Mucosa of rectum (tissue), 2 donors: ENCODE data around the gene NR2F1-AS1.
"Not testable (repeated sequence)": the region's sequence is repeated elsewhere in the genome, so short reads cannot be mapped to it uniquely, and the experiment has no call there.

Source experiments
- H3K27ac ChIP-seq, 2 donors: one replicate each; pipeline ENCODE4 v1.7.0; 2013; ENCODE audit warnings: inconsistent platforms in 2 of 2, low read depth in 2 of 2, low read length in 2 of 2
- H3K27me3 ChIP-seq, 2 donors: one replicate each; pipeline ENCODE4 v1.7.0; 2013; ENCODE audit warnings: low read length in 2 of 2; ENCODE audit not compliant: control insufficient read depth in 2 of 2, insufficient read depth in 2 of 2
- H3K36me3 ChIP-seq, 2 donors: one replicate each; pipeline ENCODE4 v1.7.0; 2013; ENCODE audit warnings: low read length in 2 of 2; ENCODE audit not compliant: control insufficient read depth in 2 of 2, insufficient read depth in 2 of 2
- H3K4me1 ChIP-seq, 2 donors: one replicate each; pipeline ENCODE4 v1.7.0; 2013; ENCODE audit warnings: low read length in 2 of 2, mild to moderate bottlenecking in 1 of 2; ENCODE audit not compliant: control insufficient read depth in 2 of 2, insufficient read depth in 2 of 2
- H3K4me3 ChIP-seq, 2 donors: one replicate each; pipeline ENCODE4 v1.7.0; 2013; ENCODE audit warnings: low read length in 2 of 2
- H3K9ac ChIP-seq, 2 donors: one replicate each; pipeline ENCODE4 v1.7.0; 2013; ENCODE audit warnings: low read length in 2 of 2, low read depth in 1 of 2, mild to moderate bottlenecking in 1 of 2
- H3K9me3 ChIP-seq, 2 donors: one replicate each; pipeline ENCODE4 v1.7.0; 2013; ENCODE audit warnings: low read length in 2 of 2; ENCODE audit not compliant: control insufficient read depth in 2 of 2
- donor health status: healthy.
- donor health status: Normal muscosa, but diverticular disease.

Gene NR2F1-AS1

DNA sequence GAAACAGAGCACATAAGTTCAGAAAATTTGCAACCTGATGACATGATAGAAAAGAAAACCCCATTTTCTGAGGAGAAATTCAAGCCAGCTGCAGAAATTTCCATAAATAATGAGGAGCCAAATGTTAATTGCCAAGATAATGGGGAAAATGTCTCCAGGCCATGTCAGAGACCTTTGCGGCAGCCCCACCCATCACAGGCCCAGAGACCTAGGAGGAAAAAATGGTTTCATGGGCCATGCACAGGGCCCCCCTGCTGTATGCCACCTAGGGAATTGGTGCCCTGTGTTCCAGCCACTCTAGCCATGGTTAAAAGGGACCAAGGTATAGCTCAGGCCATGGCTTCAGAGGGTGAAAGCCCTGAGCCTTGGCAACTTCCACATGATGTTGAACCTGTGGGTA is 118.1 kb downstream of the NR2F1-AS1 start:
- Histone ChIP-seq H3K27me3 (no peaks in the 10 kb centered on the region), H3K9ac (no peak overlapping the region), H3K27ac (no peak overlapping the region), H3K4me3 (no peak overlapping the region), H3K36me3 (no peaks in the 10 kb centered on the region), H3K4me1 (no peaks in the 10 kb centered on the region), H3K9me3 (no peaks in the 10 kb centered on the region)

DNA sequence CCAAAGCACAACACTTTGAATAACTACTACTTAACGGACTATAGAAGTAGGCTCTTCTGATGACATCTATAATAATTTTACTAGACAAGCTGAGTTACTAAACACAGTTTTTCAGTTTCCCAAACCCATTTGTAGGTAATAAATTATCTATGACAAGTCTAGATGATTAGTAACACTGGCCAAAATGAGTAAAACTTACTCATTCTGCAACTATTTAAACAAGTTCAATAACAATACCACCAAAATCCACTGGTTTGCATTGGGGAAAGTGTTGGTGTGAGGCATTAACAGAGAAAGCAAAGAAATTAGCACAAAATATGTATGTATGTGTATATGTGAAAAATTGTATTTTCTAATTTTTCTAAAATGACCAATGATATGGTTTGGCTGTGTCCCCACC is 119.3 kb downstream of the NR2F1-AS1 start:
- no peak overlapping the region for H3K4me3 ChIP-seq
- no peaks in the 10 kb centered on the region for H3K27me3 ChIP-seq
- no peaks in the 10 kb centered on the region for H3K9me3 ChIP-seq
- H3K9ac ChIP-seq, result no peak overlapping the region
- no peaks in the 10 kb centered on the region for H3K36me3 ChIP-seq
- no peaks in the 10 kb centered on the region for H3K4me1 ChIP-seq
- no peak overlapping the region for H3K27ac ChIP-seq

DNA sequence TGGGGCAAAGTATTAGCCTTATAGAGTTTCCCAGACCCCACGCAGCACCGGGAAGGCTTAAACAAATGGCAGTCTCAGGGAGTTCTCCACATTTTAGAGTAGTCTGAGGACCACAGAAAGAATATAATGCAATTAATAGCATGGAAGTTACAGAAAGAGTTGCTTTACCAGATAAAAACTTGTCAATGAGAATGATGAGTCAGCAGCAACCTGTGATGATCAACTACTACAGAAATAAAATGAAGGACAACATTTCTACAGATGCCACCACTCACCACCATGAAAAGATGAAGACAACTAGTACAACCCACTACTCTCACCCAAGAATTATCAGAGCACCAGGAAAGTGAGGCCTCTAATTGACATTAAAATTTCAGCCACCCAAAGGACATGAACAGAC is 120.7 kb downstream of the NR2F1-AS1 start:
- H3K4me1 ChIP-seq, result no peaks in the 10 kb centered on the region
- H3K36me3 ChIP-seq, result no peaks in the 10 kb centered on the region
- H3K4me3 ChIP-seq, result no peak overlapping the region
- no peaks in the 10 kb centered on the region for H3K27me3 ChIP-seq
- no peak overlapping the region for H3K27ac ChIP-seq
- H3K9me3 ChIP-seq, result no peaks in the 10 kb centered on the region
- H3K9ac ChIP-seq, result no peak overlapping the region

DNA sequence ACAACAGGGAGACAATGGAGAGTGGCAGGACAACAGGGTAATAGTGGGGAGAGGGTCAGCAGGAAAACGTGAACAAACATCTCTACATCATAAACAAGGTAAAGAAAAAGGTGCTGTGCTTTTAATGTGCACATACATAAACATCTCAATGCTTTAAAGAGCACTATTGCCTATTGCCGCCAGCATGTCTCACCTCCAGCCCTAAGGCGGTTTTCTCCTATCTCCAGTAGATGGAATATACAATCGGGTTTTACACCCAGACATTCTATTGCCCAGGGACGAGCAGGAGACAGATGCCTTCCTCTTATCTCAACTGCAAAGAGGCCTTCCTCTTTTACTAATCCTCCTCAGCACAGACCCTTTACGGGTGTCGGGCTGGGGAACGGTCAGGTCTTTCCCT is 124.2 kb downstream of the NR2F1-AS1 start:
- not testable (repeated sequence) for H3K4me1 ChIP-seq, H3K9me3 ChIP-seq, H3K27me3 ChIP-seq, H3K36me3 ChIP-seq, H3K27ac ChIP-seq, H3K9ac ChIP-seq, H3K4me3 ChIP-seq

DNA sequence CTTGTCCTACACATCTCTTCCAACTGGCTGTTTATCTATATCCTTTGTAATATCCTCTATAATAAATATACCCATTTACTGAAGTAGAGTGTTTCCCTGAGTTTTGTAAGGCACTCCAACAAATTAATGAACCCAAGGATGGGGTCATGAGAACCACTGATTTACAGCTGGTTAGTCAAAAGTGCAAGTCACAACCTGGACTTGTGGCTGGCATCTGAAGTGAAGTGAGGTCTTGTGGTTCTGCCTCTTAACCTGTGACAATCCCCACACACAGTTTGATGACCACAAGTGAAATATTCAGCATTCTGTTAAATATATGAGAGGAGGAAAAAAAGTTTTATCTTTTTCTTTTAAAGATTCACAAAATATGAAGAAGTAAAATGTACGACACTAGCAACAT is 126.1 kb downstream of the NR2F1-AS1 start:
- no peaks in the 10 kb centered on the region for H3K4me1 ChIP-seq
- H3K27ac ChIP-seq, result no peak overlapping the region
- no peaks in the 10 kb centered on the region for H3K9me3 ChIP-seq
- H3K27me3 ChIP-seq, result no peaks in the 10 kb centered on the region
- H3K4me3 ChIP-seq, result no peak overlapping the region
- H3K36me3 ChIP-seq, result no peaks in the 10 kb centered on the region
- no peak overlapping the region for H3K9ac ChIP-seq

DNA sequence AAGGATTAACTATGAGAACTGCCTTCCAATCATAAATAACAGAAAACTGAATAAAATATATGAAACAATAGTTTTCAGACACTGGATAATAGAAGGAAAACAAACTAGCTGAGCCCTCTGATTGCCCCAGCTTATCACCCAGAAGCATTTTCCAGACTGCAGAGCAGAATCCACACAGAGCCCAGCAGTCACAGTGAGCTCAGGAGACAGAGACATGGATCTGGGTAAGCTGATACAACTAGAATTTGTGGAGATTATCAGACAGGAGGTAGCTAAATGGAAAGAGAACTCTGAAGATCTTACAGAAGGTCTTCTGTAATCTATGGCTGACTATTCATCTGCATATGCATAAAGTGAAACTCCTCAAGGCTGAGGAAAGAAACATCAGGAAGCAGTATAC is 128.8 kb downstream of the NR2F1-AS1 start:
- no peaks in the 10 kb centered on the region for H3K4me1 ChIP-seq
- no peak overlapping the region for H3K9ac ChIP-seq
- H3K27ac ChIP-seq, result no peak overlapping the region
- H3K9me3 ChIP-seq, result no peaks in the 10 kb centered on the region
- H3K4me3 ChIP-seq, result no peak overlapping the region
- no peaks in the 10 kb centered on the region for H3K36me3 ChIP-seq
- H3K27me3 ChIP-seq, result no peaks in the 10 kb centered on the region

DNA sequence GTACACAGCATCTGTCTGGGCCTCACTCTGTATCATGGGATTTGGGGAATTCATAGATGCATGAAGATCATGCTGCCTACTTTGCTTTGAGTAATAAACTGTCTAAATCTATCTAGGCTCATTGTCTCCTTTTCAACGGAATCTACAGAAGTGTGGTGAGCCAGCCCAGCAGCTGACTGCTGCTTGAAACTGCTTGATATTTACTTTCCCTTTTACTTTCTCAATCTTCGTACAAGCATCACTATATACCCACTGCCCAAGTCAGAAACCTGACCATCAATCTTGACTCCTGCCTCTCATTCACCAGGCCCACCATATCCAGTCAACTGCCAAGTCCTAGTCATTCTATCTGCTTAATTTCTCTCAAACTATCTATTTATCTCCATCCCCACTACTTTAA is 142.9 kb downstream of the NR2F1-AS1 start:
- Histone ChIP-seq H3K27ac (no peak overlapping the region), H3K4me1 (no peaks in the 10 kb centered on the region)

DNA sequence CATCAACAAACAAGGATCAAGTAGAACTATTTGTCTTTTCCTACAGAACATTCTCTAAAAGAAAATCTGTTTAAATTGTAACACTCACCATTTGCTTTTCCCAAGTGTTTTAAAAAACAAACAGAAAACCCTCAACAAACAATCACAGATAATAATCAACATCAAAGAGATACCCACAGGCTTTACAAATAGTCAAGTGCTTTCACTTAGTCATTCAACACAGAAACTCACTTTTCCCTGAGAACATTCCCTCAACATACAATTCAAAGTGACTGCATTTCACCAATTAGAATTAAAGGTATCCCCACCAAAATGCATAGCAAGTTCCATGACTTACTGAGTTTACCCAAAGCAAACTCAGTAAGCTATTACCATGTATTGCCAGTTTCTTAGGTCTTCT is 144.9 kb downstream of the NR2F1-AS1 start:
- Histone ChIP-seq H3K4me3 (no peak overlapping the region), H3K27me3 (no peaks in the 10 kb centered on the region), H3K36me3 (no peaks in the 10 kb centered on the region), H3K9me3 (no peaks in the 10 kb centered on the region), H3K27ac (no peak overlapping the region), H3K4me1 (no peaks in the 10 kb centered on the region), H3K9ac (no peak overlapping the region)

More for the DNA sequence above, 142.9 kb downstream of the NR2F1-AS1 start:
- no peak overlapping the region for H3K9ac ChIP-seq
- no peaks in the 10 kb centered on the region for H3K36me3 ChIP-seq
- no peaks in the 10 kb centered on the region for H3K9me3 ChIP-seq
- H3K27me3 ChIP-seq, result no peaks in the 10 kb centered on the region
- H3K4me3 ChIP-seq, result no peak overlapping the region

DNA sequence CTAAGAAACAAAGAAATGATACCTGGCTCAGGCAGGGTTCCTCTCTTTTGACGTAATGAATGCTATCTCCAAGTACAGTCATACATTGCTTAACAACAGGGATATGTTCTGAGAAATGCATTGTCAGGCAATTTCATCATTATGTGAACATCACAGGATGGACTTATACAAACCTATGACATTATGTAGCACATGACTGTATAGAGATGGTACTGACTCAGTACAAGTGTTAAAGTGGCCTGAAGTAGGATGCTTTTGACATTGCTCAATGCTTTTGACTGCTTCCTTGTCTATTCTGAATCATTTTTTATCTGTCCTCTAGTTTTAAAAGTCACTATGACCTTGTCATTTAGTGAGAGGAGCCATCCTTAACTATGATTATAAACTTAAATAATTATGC is 147.6 kb downstream of the NR2F1-AS1 start:
- no peak overlapping the region for H3K4me3 ChIP-seq
- no peaks in the 10 kb centered on the region for H3K36me3 ChIP-seq
- H3K9ac ChIP-seq, result no peak overlapping the region
- no peaks in the 10 kb centered on the region for H3K4me1 ChIP-seq
- no peaks in the 10 kb centered on the region for H3K9me3 ChIP-seq
- H3K27ac ChIP-seq, result no peak overlapping the region
- H3K27me3 ChIP-seq, result no peaks in the 10 kb centered on the region

DNA sequence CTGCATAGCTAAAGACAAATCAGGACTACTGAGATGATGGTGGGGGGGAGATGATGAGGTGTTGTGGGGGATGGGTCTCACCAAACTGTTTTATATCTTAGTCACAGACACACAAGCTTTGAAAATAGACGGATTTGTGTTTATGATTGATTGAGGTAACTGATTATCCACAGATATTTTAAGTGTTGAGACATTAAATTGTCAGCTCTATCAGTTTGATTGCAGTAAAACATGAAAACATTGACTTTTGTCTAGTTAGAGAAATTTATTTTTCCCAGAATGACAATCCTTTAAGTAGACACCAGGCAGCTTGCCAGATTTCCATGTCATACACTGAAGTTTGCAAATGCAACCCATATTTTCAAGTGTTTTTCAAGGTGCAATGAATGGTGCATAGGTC is 149.8 kb downstream of the NR2F1-AS1 start:
- Histone ChIP-seq H3K4me3 (no peak overlapping the region), H3K9ac (no peak overlapping the region), H3K36me3 (no peaks in the 10 kb centered on the region), H3K4me1 (no peaks in the 10 kb centered on the region), H3K27me3 (no peaks in the 10 kb centered on the region), H3K9me3 (no peaks in the 10 kb centered on the region), H3K27ac (no peak overlapping the region)

DNA sequence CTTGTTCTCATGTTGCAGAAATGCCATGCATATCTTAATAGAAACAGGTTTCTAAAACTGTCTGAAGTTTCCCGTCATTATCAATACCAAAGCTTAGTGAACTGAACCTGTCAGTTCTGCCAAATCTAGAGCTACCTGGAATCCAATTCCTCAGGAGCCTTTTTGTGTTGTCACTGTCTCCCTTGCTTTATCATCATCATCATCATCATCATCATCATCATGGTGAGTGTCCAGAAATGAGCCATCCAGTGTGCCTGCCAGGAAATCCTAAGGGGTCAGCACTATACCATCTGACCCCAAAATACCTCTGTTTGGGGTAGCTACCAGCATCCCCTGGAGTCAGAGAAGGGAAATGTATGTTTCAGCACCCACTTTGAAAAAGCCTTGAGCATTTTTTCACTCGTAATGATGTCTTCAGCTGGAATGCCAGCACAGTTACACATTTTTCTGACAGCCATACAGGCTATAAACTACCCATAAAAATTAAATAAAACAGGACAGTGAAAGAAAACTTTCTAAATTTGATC is 150.3 kb downstream of the NR2F1-AS1 start:
- Histone ChIP-seq H3K9ac (no peak overlapping the region), H3K4me3 (no peak overlapping the region), H3K27ac (no peak overlapping the region), H3K27me3 (no peaks in the 10 kb centered on the region), H3K36me3 (no peaks in the 10 kb centered on the region), H3K9me3 (no peaks in the 10 kb centered on the region), H3K4me1 (no peaks in the 10 kb centered on the region)
